ENCODE results near the gene SLC25A45.

The SLC25A45 gene

DNA sequence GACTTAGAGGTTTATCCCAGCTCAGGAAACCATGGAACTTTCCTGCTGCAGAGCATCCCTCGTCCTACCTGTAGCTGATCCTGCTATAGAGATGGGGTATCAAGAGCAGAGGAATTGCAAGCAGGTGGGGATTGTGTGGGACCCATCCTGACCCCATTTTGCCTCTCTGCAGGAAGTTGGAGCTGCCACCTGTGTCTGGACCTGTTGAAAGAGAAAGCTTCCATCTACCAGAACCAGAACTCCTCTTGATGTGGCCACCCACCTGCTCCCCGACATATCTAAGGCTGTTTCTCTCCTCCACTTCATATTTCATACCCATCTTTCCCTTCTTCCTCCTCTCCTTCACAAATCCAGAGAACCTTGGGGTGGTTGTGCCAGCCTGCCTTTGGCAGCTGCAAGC, 30.9 kb downstream of the SLC25A45 start:
- peaks cover 3% of the 10 kb centered on the region; the same call in 1 of the 2 replicates for H3K36me3 ChIP-seq (ENCODE audit: insufficient read depth)
- no peaks in the 10 kb centered on the region for H3K27me3 ChIP-seq (ENCODE audit: insufficient read depth, low read depth)
- H2AFZ ChIP-seq (ENCODE audit: low read depth): no peak overlapping the region
- no peak overlapping the region for H3K27ac ChIP-seq
- H4K20me1 ChIP-seq (ENCODE audit: insufficient read depth): no peaks in the 10 kb centered on the region
- H3K79me2 ChIP-seq (ENCODE audit: insufficient read depth, low read depth): no peaks in the 10 kb centered on the region
- peaks cover 9% of the 10 kb centered on the region for H3K4me1 ChIP-seq (ENCODE audit: low read depth, poor library complexity, severe bottlenecking)
- H3K9ac ChIP-seq: no peak overlapping the region
- no peak overlapping the region for H3K4me2 ChIP-seq
- no peak overlapping the region for H3K4me3 ChIP-seq (IDR thresholded peaks at IDR 0.05; ENCODE audit: insufficient read depth, low read depth, low read length)
- TF ChIP-seq, protein P1, sequence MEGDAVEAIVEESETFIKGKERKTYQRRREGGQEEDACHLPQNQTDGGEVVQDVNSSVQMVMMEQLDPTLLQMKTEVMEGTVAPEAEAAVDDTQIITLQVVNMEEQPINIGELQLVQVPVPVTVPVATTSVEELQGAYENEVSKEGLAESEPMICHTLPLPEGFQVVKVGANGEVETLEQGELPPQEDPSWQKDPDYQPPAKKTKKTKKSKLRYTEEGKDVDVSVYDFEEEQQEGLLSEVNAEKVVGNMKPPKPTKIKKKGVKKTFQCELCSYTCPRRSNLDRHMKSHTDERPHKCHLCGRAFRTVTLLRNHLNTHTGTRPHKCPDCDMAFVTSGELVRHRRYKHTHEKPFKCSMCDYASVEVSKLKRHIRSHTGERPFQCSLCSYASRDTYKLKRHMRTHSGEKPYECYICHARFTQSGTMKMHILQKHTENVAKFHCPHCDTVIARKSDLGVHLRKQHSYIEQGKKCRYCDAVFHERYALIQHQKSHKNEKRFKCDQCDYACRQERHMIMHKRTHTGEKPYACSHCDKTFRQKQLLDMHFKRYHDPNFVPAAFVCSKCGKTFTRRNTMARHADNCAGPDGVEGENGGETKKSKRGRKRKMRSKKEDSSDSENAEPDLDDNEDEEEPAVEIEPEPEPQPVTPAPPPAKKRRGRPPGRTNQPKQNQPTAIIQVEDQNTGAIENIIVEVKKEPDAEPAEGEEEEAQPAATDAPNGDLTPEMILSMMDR (conservative IDR thresholded peaks at IDR 0.05; ENCODE audit: low read depth, low read length): no peak

DNA sequence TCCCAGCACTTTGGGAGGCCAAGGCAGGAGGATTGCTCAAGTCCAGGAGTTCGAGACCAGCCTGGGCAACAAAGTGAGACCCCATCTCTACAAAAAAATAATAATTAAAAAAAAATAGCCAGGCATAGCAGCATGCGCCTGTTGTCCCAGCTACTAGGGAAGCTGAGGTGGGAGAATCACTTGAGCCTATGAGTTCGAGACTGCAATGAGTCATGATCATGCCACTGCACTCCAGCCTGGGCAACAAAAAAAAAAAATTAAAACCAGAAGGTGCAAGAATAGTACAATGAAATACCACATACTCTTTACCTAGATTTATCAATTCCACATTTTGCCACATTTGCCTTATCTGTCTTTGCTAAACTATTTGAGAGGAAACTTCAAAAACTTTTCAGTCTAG, 40.6 kb downstream of the SLC25A45 start:
- H3K4me1 ChIP-seq (ENCODE audit: low read depth, poor library complexity, severe bottlenecking): no peaks in the 10 kb centered on the region
- H4K20me1 ChIP-seq (ENCODE audit: insufficient read depth): no peaks in the 10 kb centered on the region
- TF ChIP-seq, protein P1 (conservative IDR thresholded peaks at IDR 0.05; ENCODE audit: low read depth, low read length): no peak
- no peak overlapping the region for H3K27ac ChIP-seq
- peaks cover 26% of the 10 kb centered on the region for H3K79me2 ChIP-seq (ENCODE audit: insufficient read depth, low read depth)
- H3K4me3 ChIP-seq (IDR thresholded peaks at IDR 0.05; ENCODE audit: insufficient read depth, low read depth, low read length): no peak overlapping the region
- peaks cover 3% of the 10 kb centered on the region; the same call in 1 of the 2 replicates for H3K36me3 ChIP-seq (ENCODE audit: insufficient read depth)
- no peak overlapping the region for H3K4me2 ChIP-seq
- no peak overlapping the region for H2AFZ ChIP-seq (ENCODE audit: low read depth)
- no peaks in the 10 kb centered on the region for H3K27me3 ChIP-seq (ENCODE audit: insufficient read depth, low read depth)
- H3K9ac ChIP-seq: no peak overlapping the region

DNA sequence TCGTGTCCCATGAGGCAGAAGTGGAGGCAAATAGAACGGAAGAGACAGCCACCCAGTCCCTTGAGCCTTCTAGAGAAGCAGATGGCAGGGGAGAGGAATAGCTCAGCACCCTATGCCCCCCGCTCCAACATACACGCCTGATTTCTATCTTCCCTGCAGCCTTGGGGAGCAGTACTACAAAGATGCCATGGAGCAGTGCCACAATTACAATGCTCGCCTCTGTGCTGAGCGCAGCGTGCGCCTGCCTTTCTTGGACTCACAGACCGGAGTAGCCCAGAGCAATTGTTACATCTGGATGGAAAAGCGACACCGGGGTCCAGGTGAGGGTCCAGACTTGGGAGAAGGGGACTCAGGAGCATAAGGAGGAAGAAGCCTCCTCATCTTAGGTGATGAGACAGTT, 42.2 kb downstream of the SLC25A45 start:
- no peak overlapping the region for H3K4me2 ChIP-seq
- peaks cover 3% of the 10 kb centered on the region; the same call in 1 of the 2 replicates for H3K36me3 ChIP-seq (ENCODE audit: insufficient read depth)
- H2AFZ ChIP-seq (ENCODE audit: low read depth): no peak overlapping the region
- H3K4me1 ChIP-seq (ENCODE audit: low read depth, poor library complexity, severe bottlenecking): peaks cover 5% of the 10 kb centered on the region
- no peaks in the 10 kb centered on the region for H4K20me1 ChIP-seq (ENCODE audit: insufficient read depth)
- no peaks in the 10 kb centered on the region for H3K27me3 ChIP-seq (ENCODE audit: insufficient read depth, low read depth)
- H3K9ac ChIP-seq: no peak overlapping the region
- no peak overlapping the region for H3K4me3 ChIP-seq (IDR thresholded peaks at IDR 0.05; ENCODE audit: insufficient read depth, low read depth, low read length)
- peaks cover 42% of the 10 kb centered on the region for H3K79me2 ChIP-seq (ENCODE audit: insufficient read depth, low read depth)
- H3K27ac ChIP-seq: no peak overlapping the region
- TF ChIP-seq, protein P1 (conservative IDR thresholded peaks at IDR 0.05; ENCODE audit: low read depth, low read length): no peak

DNA sequence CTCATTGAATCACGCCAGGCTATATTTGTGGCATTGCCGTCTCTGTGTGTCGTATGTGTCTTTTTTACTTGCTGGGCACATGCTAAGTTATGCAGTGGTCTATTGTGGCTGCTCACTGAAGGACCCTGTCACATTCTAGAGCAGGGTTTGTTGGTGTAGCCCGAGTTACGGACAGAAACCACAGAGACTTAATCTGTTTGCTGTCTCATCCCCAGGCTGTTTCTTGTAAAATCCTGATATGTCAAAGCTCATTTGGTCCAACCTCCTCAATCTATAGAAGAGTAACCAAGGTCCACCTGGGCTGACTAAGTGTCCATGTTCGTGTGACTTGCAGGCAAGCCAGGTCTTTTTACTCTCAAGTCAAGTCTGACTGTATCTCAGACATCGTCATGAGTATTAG, 43.8 kb downstream of the SLC25A45 start:
- no peak overlapping the region for H3K27ac ChIP-seq
- no peaks in the 10 kb centered on the region for H3K27me3 ChIP-seq (ENCODE audit: insufficient read depth, low read depth)
- TF ChIP-seq, protein P1 (conservative IDR thresholded peaks at IDR 0.05; ENCODE audit: low read depth, low read length): no peak
- no peaks in the 10 kb centered on the region for H4K20me1 ChIP-seq (ENCODE audit: insufficient read depth)
- H3K36me3 ChIP-seq (ENCODE audit: insufficient read depth): peaks cover 3% of the 10 kb centered on the region; the same call in 1 of the 2 replicates
- H3K79me2 ChIP-seq (ENCODE audit: insufficient read depth, low read depth): peaks cover 57% of the 10 kb centered on the region
- H3K4me3 ChIP-seq (IDR thresholded peaks at IDR 0.05; ENCODE audit: insufficient read depth, low read depth, low read length): no peak overlapping the region
- peaks cover 9% of the 10 kb centered on the region for H3K4me1 ChIP-seq (ENCODE audit: low read depth, poor library complexity, severe bottlenecking)
- no peak overlapping the region for H3K4me2 ChIP-seq
- H2AFZ ChIP-seq (ENCODE audit: low read depth): no peak overlapping the region
- no peak overlapping the region for H3K9ac ChIP-seq
